Subcutaneous adipose tissue (tissue), 4 donors: ENCODE results near the gene DES. TPM values are rescaled to one million over a fixed set of nuclear protein-coding genes. Genes with fewer than 3 reads are reported as not detected.

ENCODE experiments used
- total RNA-seq, 4 donors: library from RNA; depleted of rRNA; stranded (reverse); fragments of >200 nt; gene quantifications; one replicate each; pipeline ENCODE4 v1.1.0, GENCODE V29; 2016
- TF ChIP-seq, protein P1 (sequence below): fragments of 450-650 bp; IDR thresholded peaks from one replicate; pipeline ENCODE4 v1.5.1; 2016; ENCODE audit warnings: low read depth, mild to moderate bottlenecking, control low read depth, antibody characterized with exemption, moderate library complexity

Gene DES
- total RNA-seq, 4 donors from 2014 or later: 3.1 to 28.8 (median 13.3) TPM

DNA sequence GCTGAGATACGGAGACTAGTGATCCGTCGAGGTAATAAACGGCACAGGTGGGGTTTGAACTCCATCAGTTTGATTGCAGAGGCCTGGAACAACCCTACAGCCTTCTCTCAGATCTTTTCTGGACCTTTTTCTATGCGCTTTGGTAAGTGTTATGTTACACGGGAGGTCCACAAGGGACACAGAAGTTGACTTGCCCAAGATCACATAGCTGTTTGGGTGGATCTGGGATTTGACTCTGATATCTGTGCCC, 29.3 kb upstream of the DES start:
- TF ChIP-seq, protein P1, sequence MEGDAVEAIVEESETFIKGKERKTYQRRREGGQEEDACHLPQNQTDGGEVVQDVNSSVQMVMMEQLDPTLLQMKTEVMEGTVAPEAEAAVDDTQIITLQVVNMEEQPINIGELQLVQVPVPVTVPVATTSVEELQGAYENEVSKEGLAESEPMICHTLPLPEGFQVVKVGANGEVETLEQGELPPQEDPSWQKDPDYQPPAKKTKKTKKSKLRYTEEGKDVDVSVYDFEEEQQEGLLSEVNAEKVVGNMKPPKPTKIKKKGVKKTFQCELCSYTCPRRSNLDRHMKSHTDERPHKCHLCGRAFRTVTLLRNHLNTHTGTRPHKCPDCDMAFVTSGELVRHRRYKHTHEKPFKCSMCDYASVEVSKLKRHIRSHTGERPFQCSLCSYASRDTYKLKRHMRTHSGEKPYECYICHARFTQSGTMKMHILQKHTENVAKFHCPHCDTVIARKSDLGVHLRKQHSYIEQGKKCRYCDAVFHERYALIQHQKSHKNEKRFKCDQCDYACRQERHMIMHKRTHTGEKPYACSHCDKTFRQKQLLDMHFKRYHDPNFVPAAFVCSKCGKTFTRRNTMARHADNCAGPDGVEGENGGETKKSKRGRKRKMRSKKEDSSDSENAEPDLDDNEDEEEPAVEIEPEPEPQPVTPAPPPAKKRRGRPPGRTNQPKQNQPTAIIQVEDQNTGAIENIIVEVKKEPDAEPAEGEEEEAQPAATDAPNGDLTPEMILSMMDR: no peak

DNA sequence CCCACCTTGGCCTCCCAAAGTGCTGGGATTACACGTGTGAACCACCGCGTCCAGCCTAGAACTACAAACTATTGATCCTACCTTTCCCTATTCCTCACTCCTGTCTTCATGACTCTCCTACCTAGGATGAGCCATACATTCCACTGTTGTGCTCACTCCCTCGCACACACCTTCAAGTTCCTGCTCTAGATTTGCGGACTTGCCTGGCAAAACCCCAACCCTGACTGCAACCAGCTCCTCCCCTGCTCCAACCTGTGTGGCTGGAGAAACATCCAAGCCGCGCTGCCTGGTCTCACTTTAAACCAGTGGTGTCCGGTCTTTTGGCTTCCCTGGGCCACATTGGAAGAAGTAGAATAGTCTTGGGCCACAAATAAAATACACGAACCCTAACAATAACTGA, 25.4 kb upstream of the DES start:
- TF ChIP-seq, protein P1: no peak

DNA sequence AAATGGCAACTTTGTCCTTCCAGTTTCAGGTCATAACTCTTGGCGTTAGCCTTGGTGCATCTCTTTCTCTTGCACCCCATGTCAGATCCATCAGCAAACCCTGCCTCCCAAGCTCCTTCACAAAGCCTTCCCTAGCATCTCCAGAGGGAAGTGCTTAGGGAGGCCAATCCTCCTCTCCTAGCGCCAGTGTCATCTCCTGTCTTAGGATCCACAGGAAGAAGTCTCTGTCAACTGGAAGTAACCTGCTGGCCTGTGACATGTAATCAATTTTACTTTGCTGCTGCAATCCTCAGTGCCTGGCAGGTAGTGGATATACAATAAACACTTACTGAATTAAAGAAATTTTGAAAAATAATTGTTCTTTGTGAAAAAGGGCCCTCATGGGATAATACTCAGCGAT, 22.6 kb upstream of the DES start:
- TF ChIP-seq, protein P1: no peak

DNA sequence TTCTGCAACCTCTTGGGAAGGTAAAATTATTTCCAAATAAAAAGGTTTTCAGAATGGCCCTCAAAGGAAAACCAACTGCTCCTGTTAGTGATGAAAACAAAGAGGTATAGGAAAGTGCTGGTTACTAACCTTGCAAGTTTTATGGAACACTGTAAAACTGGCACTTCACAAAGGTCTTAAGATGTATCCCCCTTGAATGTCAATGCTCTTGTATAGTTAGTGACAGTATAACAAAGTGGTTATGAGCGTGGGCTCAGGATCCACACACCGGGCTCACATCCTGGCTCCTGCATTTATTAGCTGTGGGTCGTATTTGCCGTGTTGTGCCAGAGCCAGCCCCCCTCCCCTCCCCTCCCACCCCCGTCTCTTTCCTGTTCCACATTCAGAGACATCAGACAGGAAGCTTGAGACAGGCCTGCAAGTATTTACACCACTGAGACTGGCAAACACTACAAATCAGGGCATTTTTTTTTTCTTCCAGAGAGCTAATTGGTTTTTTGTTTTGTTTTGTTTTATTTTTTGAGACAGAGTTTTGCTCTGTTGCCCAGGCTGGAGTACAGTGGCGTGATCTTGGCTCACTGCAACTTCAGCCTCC, 21.2 kb upstream of the DES start:
- TF ChIP-seq, protein P1: no peak

DNA sequence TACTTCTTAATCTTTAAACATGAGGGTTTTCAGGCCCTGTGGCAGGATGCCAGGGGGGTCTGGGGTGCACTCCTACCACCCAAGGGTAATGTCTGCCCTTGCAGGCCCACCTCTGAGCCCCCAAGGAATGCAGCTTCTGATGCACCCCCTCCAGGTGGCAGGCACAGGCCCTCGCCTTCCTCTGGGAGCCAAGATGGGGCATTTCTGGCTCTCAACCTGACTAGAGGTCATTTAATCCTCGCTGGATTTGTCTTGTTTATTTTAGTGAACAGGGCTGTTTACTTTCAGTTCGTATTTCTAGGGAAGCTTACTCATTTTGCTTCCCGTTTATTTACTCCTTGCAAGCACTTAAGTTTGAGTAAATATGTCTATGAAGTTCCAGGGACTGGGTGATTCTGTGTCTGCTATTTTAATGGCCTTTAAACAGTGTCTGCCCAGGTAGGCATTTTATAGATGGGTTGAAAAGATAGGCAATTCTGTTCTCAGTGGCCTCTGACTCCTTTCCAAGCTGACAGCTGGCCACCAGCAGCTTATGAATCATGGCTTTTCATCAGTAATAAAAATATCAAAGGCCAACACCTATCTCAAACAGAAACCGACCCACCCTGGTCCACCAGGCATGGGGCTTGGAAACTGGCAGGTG, 19.3 kb upstream of the DES start:
- TF ChIP-seq, protein P1: no peak

DNA sequence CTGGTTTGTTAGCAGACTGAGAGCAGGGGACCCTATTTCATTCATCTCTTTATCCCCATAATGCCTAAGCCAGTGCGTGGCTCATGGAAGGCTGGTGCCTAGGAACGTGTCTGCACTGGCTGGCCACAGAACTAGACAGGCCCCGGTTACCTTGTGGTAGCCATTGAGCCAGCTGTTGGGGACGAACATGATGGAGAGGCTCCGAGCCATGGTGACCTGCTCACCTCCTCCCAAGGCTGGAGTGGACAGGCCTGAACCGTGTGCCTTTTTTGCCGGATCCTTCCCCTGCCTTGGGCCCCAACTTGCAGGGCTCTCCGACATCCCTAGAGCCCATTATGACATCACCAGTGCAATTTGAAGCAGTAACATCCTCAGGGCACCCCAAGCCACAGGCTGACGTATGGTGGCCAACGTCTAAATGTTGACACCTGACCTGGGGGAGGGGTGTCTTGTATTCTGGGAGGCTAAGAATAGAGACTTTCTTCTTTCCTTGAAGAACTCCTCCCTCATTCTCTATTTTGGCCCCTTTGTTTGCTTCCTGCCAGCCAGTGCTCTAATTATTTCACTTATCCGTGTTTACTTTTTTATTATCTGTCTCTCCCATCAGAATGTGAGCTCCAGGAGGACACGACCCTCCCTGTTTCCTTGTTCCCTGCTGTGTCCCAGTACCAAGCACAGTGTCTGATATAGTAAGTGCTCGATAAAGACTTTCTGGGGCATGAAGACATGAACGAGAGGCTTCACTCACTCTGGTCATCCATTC, 18.3 kb upstream of the DES start:
- TF ChIP-seq, protein P1: no peak

DNA sequence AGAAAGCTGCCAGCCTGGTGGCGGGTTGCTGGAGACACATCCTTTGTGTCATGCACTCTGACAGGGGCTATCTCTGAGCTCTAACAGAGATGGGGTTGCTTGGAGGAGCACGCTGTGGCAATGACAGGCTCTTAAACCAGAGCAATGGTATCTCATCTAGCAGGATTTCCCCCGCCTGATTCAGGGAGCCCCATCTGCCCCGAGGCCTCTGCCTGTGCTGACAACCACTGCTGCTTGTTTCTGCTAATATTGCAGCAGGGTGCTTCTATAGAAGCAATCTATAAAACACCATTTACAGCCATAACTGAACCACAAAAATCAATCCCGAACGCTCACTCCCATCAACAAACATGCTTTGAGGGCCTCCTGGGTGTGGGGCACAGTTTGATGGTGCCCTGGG, 17.6 kb upstream of the DES start:
- TF ChIP-seq, protein P1: no peak
